ENCODE data around the gene RFC3. TPM values are rescaled to one million over a fixed set of nuclear protein-coding genes. Genes with fewer than 3 reads are reported as not detected.

Gene RFC3
- total RNA-seq, 4 donors from 2014 or later: 11.8 to 14.9 (median 14.2) TPM

DNA sequence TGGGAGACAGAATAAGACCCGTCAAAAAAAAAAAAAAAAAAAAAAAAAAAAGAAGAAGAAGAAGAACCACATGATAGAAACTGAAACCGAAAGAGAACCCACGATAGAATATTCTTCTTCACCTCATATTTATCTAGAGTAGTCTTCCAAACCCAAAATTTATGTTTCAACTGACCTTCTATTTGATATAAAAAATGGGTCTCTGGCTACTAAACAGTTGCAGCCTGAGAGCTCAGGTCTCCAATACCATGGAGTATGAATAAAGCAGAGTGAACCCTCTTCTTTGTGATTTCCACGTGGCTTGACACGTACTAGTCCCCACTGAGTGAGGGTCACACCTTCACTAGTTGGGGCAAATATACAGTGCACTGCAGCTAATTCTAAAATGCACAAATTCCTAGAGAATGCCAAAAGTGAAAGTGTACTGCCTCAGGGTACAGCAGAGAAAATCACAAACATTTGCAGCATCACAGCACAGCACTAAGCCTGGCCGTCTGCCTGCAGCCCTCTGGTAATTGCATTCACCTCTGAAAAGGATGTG lies 30.8 kb upstream of the RFC3 start:
- WGBS, 2 donors: 33 to 38% methylated on average over 6 of the region's 6 CpGs
- H3K9me3 ChIP-seq: peaks cover 0 to 3% (median 0%) of the 10 kb centered on the region in 4 donors
- peak overlapping the region in 3 of 4 donors; percentile 29 to 44 (median 41) for H3K4me3 ChIP-seq
- no peak for TF ChIP-seq EP300 (IDR thresholded peaks at IDR 0.05)
- TF ChIP-seq POLR2A (IDR thresholded peaks at IDR 0.05): no peak
- TF ChIP-seq, protein P1, sequence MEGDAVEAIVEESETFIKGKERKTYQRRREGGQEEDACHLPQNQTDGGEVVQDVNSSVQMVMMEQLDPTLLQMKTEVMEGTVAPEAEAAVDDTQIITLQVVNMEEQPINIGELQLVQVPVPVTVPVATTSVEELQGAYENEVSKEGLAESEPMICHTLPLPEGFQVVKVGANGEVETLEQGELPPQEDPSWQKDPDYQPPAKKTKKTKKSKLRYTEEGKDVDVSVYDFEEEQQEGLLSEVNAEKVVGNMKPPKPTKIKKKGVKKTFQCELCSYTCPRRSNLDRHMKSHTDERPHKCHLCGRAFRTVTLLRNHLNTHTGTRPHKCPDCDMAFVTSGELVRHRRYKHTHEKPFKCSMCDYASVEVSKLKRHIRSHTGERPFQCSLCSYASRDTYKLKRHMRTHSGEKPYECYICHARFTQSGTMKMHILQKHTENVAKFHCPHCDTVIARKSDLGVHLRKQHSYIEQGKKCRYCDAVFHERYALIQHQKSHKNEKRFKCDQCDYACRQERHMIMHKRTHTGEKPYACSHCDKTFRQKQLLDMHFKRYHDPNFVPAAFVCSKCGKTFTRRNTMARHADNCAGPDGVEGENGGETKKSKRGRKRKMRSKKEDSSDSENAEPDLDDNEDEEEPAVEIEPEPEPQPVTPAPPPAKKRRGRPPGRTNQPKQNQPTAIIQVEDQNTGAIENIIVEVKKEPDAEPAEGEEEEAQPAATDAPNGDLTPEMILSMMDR (IDR thresholded peaks at IDR 0.05): no peak
- no peaks in the 10 kb centered on the region for H3K36me3 ChIP-seq
- no peaks in the 10 kb centered on the region for H3K4me1 ChIP-seq
- H3K27me3 ChIP-seq: no peaks in the 10 kb centered on the region
- no peak overlapping the region for H3K27ac ChIP-seq
- no peak for DNase-seq (ENCODE audit: low spot score in 2 of 2)

GRCh38 chr13:33789066-33789606 lies 28.8 kb upstream of the RFC3 start:
- TF ChIP-seq, protein P1 (IDR thresholded peaks at IDR 0.05): no peak
- TF ChIP-seq EP300 (IDR thresholded peaks at IDR 0.05): no peak
- TF ChIP-seq POLR2A (IDR thresholded peaks at IDR 0.05): no peak
- H3K4me3 ChIP-seq: no peak overlapping the region
- no peaks in the 10 kb centered on the region for H3K27me3 ChIP-seq
- no peaks in the 10 kb centered on the region for H3K36me3 ChIP-seq
- 83 to 89% methylated on average over 1 of the region's 1 CpG for WGBS, 2 donors
- peaks cover 0 to 3% (median 0%) of the 10 kb centered on the region in 4 donors for H3K9me3 ChIP-seq
- H3K27ac ChIP-seq: no peak overlapping the region
- DNase-seq (ENCODE audit: low spot score in 2 of 2): no peak
- no peaks in the 10 kb centered on the region for H3K4me1 ChIP-seq

GRCh38 chr13:33789739-33790138 lies 28.2 kb upstream of the RFC3 start:
- H3K27me3 ChIP-seq: no peaks in the 10 kb centered on the region
- H3K4me3 ChIP-seq: no peak overlapping the region
- no peak for DNase-seq (ENCODE audit: low spot score in 2 of 2)
- no peaks in the 10 kb centered on the region for H3K36me3 ChIP-seq
- TF ChIP-seq EP300 (IDR thresholded peaks at IDR 0.05): no peak
- TF ChIP-seq POLR2A (IDR thresholded peaks at IDR 0.05): no peak
- TF ChIP-seq, protein P1 (IDR thresholded peaks at IDR 0.05): no peak
- no peak overlapping the region for H3K27ac ChIP-seq
- WGBS, 2 donors: 49 to 59% methylated on average over 4 of the region's 4 CpGs
- no peaks in the 10 kb centered on the region for H3K4me1 ChIP-seq
- peaks cover 0 to 3% (median 0%) of the 10 kb centered on the region in 4 donors for H3K9me3 ChIP-seq

DNA sequence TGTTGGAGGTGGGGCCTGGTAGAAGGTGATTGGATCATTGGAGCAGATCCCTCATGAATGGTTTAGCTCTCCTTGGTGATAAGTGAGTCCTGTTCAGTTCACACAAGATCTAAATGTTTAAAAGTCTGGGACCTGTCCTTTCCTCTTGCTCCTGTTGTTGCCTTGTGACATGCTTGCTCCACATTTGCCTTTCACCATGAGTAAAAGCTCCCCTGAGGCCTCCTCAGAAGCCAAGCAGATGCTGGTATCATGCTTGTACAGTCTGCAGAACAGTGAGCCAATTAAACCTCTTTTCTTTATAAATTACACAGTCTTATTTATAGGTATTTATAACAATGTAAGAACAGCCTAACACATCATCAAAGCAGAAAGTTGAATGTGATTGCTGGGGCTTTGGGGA lies 24.2 kb upstream of the RFC3 start:
- Histone ChIP-seq H3K36me3 (no peaks in the 10 kb centered on the region), H3K9me3 (peaks cover 0 to 3% (median 0%) of the 10 kb centered on the region in 4 donors), H3K4me1 (peaks cover 0 to 7% (median 0%) of the 10 kb centered on the region in 4 donors), H3K27ac (no peak overlapping the region), H3K27me3 (no peaks in the 10 kb centered on the region), H3K4me3 (no peak overlapping the region)
- no peak for DNase-seq (ENCODE audit: low spot score in 2 of 2)
- no peak for TF ChIP-seq EP300 (IDR thresholded peaks at IDR 0.05)
- TF ChIP-seq, protein P1 (IDR thresholded peaks at IDR 0.05): no peak
- no peak for TF ChIP-seq POLR2A (IDR thresholded peaks at IDR 0.05)

DNA sequence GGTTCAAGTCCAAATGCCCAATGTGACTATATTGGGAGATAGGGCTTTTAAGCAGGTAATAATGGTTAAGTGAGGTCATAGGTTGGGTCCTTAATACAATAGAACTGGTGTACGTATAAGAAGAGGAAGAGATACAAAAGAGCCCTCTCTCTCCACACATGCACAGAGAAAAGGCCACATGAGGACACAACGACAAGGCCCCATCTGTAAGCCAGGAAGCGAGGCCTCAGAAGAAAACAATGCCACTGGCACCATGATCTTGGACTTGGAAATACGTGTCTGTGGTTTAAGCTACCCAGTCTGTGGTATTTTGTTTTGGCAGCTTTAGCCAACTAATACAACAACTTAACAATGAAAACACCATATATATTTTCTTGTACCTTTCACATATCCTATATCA lies 23.4 kb upstream of the RFC3 start:
- 49 to 62% methylated on average over 4 of the region's 4 CpGs for WGBS, 2 donors
- Histone ChIP-seq H3K4me1 (peaks cover 0 to 7% (median 0%) of the 10 kb centered on the region in 4 donors), H3K27me3 (no peaks in the 10 kb centered on the region), H3K9me3 (peaks cover 0 to 3% (median 0%) of the 10 kb centered on the region in 4 donors), H3K36me3 (no peaks in the 10 kb centered on the region), H3K27ac (no peak overlapping the region), H3K4me3 (no peak overlapping the region)
- TF ChIP-seq POLR2A (IDR thresholded peaks at IDR 0.05): no peak
- TF ChIP-seq EP300 (IDR thresholded peaks at IDR 0.05): no peak
- TF ChIP-seq, protein P1 (IDR thresholded peaks at IDR 0.05): no peak
- DNase-seq (ENCODE audit: low spot score in 2 of 2): no peak
